Measurements from ENCODE around the gene CHRNA4. TPM values are rescaled to one million over a fixed set of nuclear protein-coding genes. Genes with fewer than 3 reads are reported as not detected.

Gene CHRNA4
- total and polyA plus RNA-seq, 2 of the 13 experiments (the other 11 are each of a cell fraction or from before 2014, with no cell fraction given), result not detected

DNA sequence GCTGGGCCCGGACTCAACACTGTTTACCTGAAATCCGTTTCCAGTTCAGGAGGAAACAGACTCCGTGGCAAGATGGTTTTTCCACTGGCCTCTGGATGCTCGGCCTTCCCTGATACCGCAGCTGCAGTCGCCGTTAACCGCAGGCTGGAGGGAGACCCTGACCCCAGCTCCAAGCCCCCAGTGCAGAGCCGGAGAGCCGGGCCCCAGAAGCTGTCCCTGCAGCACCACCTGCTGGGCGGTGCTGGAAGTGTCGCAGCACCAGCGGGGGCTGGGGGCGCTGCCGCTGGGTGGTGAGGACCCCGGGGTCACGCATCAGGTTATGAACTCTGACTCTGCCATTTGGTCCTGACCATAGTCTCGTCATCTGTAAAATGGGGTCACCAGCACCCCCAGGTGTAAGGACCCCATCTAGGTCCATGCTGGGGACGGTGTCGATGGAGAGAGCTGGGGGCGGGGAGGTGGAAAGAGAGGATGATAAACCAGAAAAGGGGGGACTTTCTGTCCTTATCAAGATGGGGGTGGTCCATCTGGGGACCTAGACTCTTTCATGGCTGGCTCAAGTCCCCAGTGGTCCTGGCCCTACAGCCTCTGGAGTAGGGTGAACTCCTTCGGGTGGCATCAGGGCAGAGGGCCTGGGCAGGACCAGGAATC, 20.8 kb upstream of the CHRNA4 start (continued):
- TF ChIP-seq ISL2 (CRISPR knock-in tag; IDR thresholded peaks at IDR 0.05), result 0 out of 2 replicates have a peak, but pooled peaks have one; percentile 34
- no peak for TF ChIP-seq CHD4 (IDR thresholded peaks at IDR 0.05; ENCODE audit: borderline replicate concordance, low read length)
- TF ChIP-seq KDM1A (CRISPR knock-in tag; IDR thresholded peaks at IDR 0.05), result no peak
- TF ChIP-seq KLF11 (CRISPR knock-in tag; IDR thresholded peaks at IDR 0.05), result no peak
- TF ChIP-seq, protein P1, sequence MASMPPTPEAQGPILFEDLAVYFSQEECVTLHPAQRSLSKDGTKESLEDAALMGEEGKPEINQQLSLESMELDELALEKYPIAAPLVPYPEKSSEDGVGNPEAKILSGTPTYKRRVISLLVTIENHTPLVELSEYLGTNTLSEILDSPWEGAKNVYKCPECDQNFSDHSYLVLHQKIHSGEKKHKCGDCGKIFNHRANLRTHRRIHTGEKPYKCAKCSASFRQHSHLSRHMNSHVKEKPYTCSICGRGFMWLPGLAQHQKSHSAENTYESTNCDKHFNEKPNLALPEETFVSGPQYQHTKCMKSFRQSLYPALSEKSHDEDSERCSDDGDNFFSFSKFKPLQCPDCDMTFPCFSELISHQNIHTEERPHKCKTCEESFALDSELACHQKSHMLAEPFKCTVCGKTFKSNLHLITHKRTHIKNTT (CRISPR knock-in tag; IDR thresholded peaks at IDR 0.05), result no peak
- no peak for TF ChIP-seq ZNF20 (CRISPR knock-in tag; IDR thresholded peaks at IDR 0.05)
- no peak for TF ChIP-seq SMAD1 (CRISPR knock-in tag; IDR thresholded peaks at IDR 0.05; ENCODE audit: borderline replicate concordance, low read depth)
- TF ChIP-seq GLI4 (CRISPR knock-in tag; IDR thresholded peaks at IDR 0.05; ENCODE audit: borderline replicate concordance), result no peak
- no peak for TF ChIP-seq JUND (CRISPR knock-in tag; IDR thresholded peaks at IDR 0.05)
- 0 out of 2 replicates have a peak, but pooled peaks have one; percentile 37 for TF ChIP-seq ZNF546 (CRISPR knock-in tag; conservative IDR thresholded peaks at IDR 0.05)
- TF ChIP-seq, protein P2, sequence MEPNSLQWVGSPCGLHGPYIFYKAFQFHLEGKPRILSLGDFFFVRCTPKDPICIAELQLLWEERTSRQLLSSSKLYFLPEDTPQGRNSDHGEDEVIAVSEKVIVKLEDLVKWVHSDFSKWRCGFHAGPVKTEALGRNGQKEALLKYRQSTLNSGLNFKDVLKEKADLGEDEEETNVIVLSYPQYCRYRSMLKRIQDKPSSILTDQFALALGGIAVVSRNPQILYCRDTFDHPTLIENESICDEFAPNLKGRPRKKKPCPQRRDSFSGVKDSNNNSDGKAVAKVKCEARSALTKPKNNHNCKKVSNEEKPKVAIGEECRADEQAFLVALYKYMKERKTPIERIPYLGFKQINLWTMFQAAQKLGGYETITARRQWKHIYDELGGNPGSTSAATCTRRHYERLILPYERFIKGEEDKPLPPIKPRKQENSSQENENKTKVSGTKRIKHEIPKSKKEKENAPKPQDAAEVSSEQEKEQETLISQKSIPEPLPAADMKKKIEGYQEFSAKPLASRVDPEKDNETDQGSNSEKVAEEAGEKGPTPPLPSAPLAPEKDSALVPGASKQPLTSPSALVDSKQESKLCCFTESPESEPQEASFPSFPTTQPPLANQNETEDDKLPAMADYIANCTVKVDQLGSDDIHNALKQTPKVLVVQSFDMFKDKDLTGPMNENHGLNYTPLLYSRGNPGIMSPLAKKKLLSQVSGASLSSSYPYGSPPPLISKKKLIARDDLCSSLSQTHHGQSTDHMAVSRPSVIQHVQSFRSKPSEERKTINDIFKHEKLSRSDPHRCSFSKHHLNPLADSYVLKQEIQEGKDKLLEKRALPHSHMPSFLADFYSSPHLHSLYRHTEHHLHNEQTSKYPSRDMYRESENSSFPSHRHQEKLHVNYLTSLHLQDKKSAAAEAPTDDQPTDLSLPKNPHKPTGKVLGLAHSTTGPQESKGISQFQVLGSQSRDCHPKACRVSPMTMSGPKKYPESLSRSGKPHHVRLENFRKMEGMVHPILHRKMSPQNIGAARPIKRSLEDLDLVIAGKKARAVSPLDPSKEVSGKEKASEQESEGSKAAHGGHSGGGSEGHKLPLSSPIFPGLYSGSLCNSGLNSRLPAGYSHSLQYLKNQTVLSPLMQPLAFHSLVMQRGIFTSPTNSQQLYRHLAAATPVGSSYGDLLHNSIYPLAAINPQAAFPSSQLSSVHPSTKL (CRISPR knock-in tag; IDR thresholded peaks at IDR 0.05), result no peak
- TF ChIP-seq ZNF350 (CRISPR knock-in tag; IDR thresholded peaks at IDR 0.05; ENCODE audit: borderline replicate concordance, low read depth), result peak; percentile 24; the same call in 1 of the 2 replicates
- peak; percentile 26; the same call in 1 of the 2 replicates for TF ChIP-seq NR2F6 (IDR thresholded peaks at IDR 0.05)
- TF ChIP-seq NR2F6 (CRISPR knock-in tag; IDR thresholded peaks at IDR 0.05), result peak; percentile 45; the same call in 1 of the 2 replicates
- no peak for TF ChIP-seq ZSCAN30 (CRISPR knock-in tag; IDR thresholded peaks at IDR 0.05)
- no peak for TF ChIP-seq TRIM24 (CRISPR knock-in tag; IDR thresholded peaks at IDR 0.05)
- TF ChIP-seq, protein P3, sequence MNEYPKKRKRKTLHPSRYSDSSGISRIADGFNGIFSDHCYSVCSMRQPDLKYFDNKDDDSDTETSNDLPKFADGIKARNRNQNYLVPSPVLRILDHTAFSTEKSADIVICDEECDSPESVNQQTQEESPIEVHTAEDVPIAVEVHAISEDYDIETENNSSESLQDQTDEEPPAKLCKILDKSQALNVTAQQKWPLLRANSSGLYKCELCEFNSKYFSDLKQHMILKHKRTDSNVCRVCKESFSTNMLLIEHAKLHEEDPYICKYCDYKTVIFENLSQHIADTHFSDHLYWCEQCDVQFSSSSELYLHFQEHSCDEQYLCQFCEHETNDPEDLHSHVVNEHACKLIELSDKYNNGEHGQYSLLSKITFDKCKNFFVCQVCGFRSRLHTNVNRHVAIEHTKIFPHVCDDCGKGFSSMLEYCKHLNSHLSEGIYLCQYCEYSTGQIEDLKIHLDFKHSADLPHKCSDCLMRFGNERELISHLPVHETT (CRISPR knock-in tag; conservative IDR thresholded peaks at IDR 0.05), result no peak
- peak; percentile 15 for TF ChIP-seq TBL1XR1 (IDR thresholded peaks at IDR 0.05; ENCODE audit: borderline replicate concordance, low read length, partially characterized antibody)
- no peak for TF ChIP-seq KDM5A (IDR thresholded peaks at IDR 0.05; ENCODE audit: borderline replicate concordance, low read length)
- no peak; the same call in 1 of the 2 replicates for TF ChIP-seq ZZZ3 (CRISPR knock-in tag; IDR thresholded peaks at IDR 0.05; ENCODE audit: borderline replicate concordance)
- no peak for TF ChIP-seq ZNF614 (CRISPR knock-in tag; IDR thresholded peaks at IDR 0.05; ENCODE audit: borderline replicate concordance)
- TF ChIP-seq, protein P4, sequence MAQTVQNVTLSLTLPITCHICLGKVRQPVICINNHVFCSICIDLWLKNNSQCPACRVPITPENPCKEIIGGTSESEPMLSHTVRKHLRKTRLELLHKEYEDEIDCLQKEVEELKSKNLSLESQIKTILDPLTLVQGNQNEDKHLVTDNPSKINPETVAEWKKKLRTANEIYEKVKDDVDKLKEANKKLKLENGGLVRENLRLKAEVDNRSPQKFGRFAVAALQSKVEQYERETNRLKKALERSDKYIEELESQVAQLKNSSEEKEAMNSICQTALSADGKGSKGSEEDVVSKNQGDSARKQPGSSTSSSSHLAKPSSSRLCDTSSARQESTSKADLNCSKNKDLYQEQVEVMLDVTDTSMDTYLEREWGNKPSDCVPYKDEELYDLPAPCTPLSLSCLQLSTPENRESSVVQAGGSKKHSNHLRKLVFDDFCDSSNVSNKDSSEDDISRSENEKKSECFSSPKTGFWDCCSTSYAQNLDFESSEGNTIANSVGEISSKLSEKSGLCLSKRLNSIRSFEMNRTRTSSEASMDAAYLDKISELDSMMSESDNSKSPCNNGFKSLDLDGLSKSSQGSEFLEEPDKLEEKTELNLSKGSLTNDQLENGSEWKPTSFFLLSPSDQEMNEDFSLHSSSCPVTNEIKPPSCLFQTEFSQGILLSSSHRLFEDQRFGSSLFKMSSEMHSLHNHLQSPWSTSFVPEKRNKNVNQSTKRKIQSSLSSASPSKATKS (CRISPR knock-in tag; IDR thresholded peaks at IDR 0.05), result no peak
- TF ChIP-seq PPARG (CRISPR knock-in tag; conservative IDR thresholded peaks at IDR 0.05), result no peak
